HEK293 (cell line): ENCODE data around the gene KCNC1.

Source experiments
- HOXA7 ChIP-seq: sonication (generic); formaldehyde crosslinking; IDR thresholded peaks from 2 replicates; pipeline ENCODE4 v1.8.1; 2022; ENCODE audit warnings: missing genetic modification reagents, borderline replicate concordance
- ZFP41 ChIP-seq: fragments of 450-650 bp; formaldehyde crosslinking; IDR thresholded peaks from 2 replicates; pipeline ENCODE4 v1.5.1; 2016; ENCODE audit warnings: missing biosample characterization, missing genetic modification characterization, borderline replicate concordance
- ZNF157 ChIP-seq: fragments of 450-650 bp; formaldehyde crosslinking; IDR thresholded peaks from 2 replicates; pipeline ENCODE4 v1.5.1; 2016; ENCODE audit warnings: missing biosample characterization, missing genetic modification characterization
- ZNF202 ChIP-seq: fragments of 450-650 bp; formaldehyde crosslinking; IDR thresholded peaks from 2 replicates; pipeline ENCODE4 v1.5.1; 2016; ENCODE audit warnings: missing biosample characterization, missing genetic modification characterization, borderline replicate concordance
- ZNF24 ChIP-seq: fragments of 450-650 bp; formaldehyde crosslinking; IDR thresholded peaks from 2 replicates; pipeline ENCODE4 v1.5.1; 2016; ENCODE audit warnings: missing biosample characterization, missing genetic modification characterization
- ZNF302 ChIP-seq: fragments of 450-650 bp; formaldehyde crosslinking; IDR thresholded peaks from 2 replicates; pipeline ENCODE4 v1.5.1; 2016; ENCODE audit warnings: missing biosample characterization, missing genetic modification characterization, low read depth
- ZNF510 ChIP-seq: fragments of 450-650 bp; formaldehyde crosslinking; IDR thresholded peaks from 2 replicates; pipeline ENCODE4 v1.5.1; 2018; ENCODE audit warnings: mild to moderate bottlenecking, missing genetic modification characterization, missing biosample characterization; ENCODE audit not compliant: insufficient replicate concordance
- ZSCAN5A ChIP-seq: fragments of 450-650 bp; formaldehyde crosslinking; IDR thresholded peaks from 2 replicates; pipeline ENCODE4 v1.5.1; 2016; ENCODE audit warnings: missing biosample characterization, missing genetic modification characterization

- no peak for TF ChIP-seq ZNF202 (tag by site-specific recombination)
- no peak for TF ChIP-seq ZFP41
- no peak for TF ChIP-seq ZNF302
- TF ChIP-seq HOXA7 (CRISPR knock-in tag) = no peak
- TF ChIP-seq ZNF24 (tag by site-specific recombination) = no peak
- TF ChIP-seq ZSCAN5A (tag by site-specific recombination) = no peak
- TF ChIP-seq ZNF157 (tag by site-specific recombination) = no peak
- TF ChIP-seq ZNF510 (tag by site-specific recombination) = no peak
Observed at GRCh38 chr11:17730608-17731462, 3.7 kb upstream of the KCNC1 start.
